K562 (cell line): ENCODE results near the gene PIK3C2G. TPM values are rescaled to one million over a fixed set of nuclear protein-coding genes. Genes with fewer than 3 reads are reported as not detected.
"Not testable (repeated sequence)": the region's sequence is repeated elsewhere in the genome, so short reads cannot be mapped to it uniquely, and the experiment has no call there.

Source experiments
- ATAC-seq: fragments of 200-7000 bp; cut with Tn5 transposase; 3 replicates; pipeline ENCODE4 v1.9.1; 2020; ENCODE audit warnings: moderate library complexity
- BruUV-seq: library from RNA; stranded (reverse); fragments of 400-500 nt; replicated peaks from 2 replicates; lab custom pipeline; 2021; lab: Mats Ljungman, UMichigan
- CTCF ChIA-PET: fragments of 300-600 bp; formaldehyde crosslinking; extraction: SDS; loops from one replicate; lab custom pipeline; 2021; ENCODE audit warnings: low intra/inter-chr PET ratio; lab: Yijun Ruan, JAX
- POLR2A ChIA-PET: fragments of 300-600, 350-650 bp; sonication (Branson Sonifier 250); formaldehyde crosslinking; extraction: SDS; loops from one replicate; lab custom pipeline; 2021; ENCODE audit warnings: antibody characterized with exemption, inconsistent platforms; lab: Yijun Ruan, JAX
- DNase-seq, 4 experiments: peaks; one replicate each; pipeline versions ENCODE4 v3.0.0 to v3.0.0-alpha.2; 2011 to 2018; ENCODE audit warnings: low spot score in 3 of 4, mixed read lengths in 3 of 4; ENCODE audit errors: extremely low read depth in 1 of 4
- FAIRE-seq: peaks from 2 replicates; lab custom pipeline; 2011; peaks lifted over from hg19 to GRCh38; lab: Jason Lieb, UNC
- H2AFZ ChIP-seq: 2 replicates; pipeline ENCODE4 v1.6.0; 2011; ENCODE audit warnings: low read depth, low read length, control low read depth, inconsistent platforms
- H3K27ac ChIP-seq: fragments of 200-600 bp; 3 replicates; pipeline ENCODE4 v1.8.0; 2011; ENCODE audit warnings: low read depth, mild to moderate bottlenecking, control low read depth, inconsistent platforms, low read length, moderate library complexity, mixed read lengths; ENCODE audit errors: extremely low read depth
- H3K27me3 ChIP-seq, 2 experiments: fragments of 300-600 bp in 1 of 2; 2 replicates in 1 of 2; 3 replicates in 1 of 2; pipeline versions ENCODE4 v1.6.0 to v1.8.0; 2011; ENCODE audit warnings: inconsistent platforms in 2 of 2, low read length in 2 of 2, mild to moderate bottlenecking in 1 of 2, mixed read lengths in 1 of 2, moderate library complexity in 1 of 2; ENCODE audit not compliant: control insufficient read depth in 2 of 2, insufficient read depth in 2 of 2
- H3K36me3 ChIP-seq: fragments of 300-600 bp; 3 replicates; pipeline ENCODE4 v1.8.0; 2011; ENCODE audit warnings: mild to moderate bottlenecking, low read length, inconsistent platforms; ENCODE audit not compliant: control insufficient read depth, insufficient read depth
- H3K4me1 ChIP-seq, 2 experiments: fragments of 200-600 bp in 1 of 2; replicated peaks in 1 of 2; 2 replicates in 1 of 2; 3 replicates in 1 of 2; pipeline versions ENCODE4 v1.5.1 to v1.8.0; 2011; ENCODE audit warnings: inconsistent platforms in 2 of 2, low read length in 2 of 2, mild to moderate bottlenecking in 1 of 2, mixed read lengths in 1 of 2, moderate library complexity in 1 of 2; ENCODE audit not compliant: control insufficient read depth in 2 of 2, insufficient read depth in 2 of 2
- H3K4me2 ChIP-seq: 2 replicates; pipeline ENCODE4 v1.6.1; 2011; ENCODE audit warnings: low read length, control low read depth, inconsistent platforms, mixed read lengths; ENCODE audit not compliant: insufficient read depth
- H3K4me3 ChIP-seq: fragments of 200-600 bp; sonication (generic), shearing (Covaris generic); 2 replicates; pipeline ENCODE4 v1.5.1; 2016; ENCODE audit warnings: control low read depth, inconsistent platforms
- H3K79me2 ChIP-seq: fragments of 200-600 bp; 3 replicates; pipeline ENCODE4 v1.8.0; 2011; ENCODE audit warnings: low read length, inconsistent platforms; ENCODE audit not compliant: control insufficient read depth, insufficient read depth
- H3K9ac ChIP-seq, 2 experiments: 2 replicates each; pipeline versions ENCODE4 v1.6.0 to v1.6.1; 2011; ENCODE audit warnings: low read depth in 2 of 2, low read length in 2 of 2, control low read depth in 1 of 2, inconsistent platforms in 1 of 2, mild to moderate bottlenecking in 1 of 2, mixed read lengths in 1 of 2; ENCODE audit not compliant: insufficient read depth in 1 of 2
- H3K9me1 ChIP-seq: one replicate; pipeline ENCODE4 v1.6.0; 2011; ENCODE audit warnings: inconsistent platforms, mild to moderate bottlenecking, low read length, moderate library complexity; ENCODE audit not compliant: control insufficient read depth, insufficient read depth
- H3K9me3 ChIP-seq: replicated peaks from 2 replicates; pipeline ENCODE4 v1.5.1; 2011; ENCODE audit warnings: low read depth, low read length, inconsistent platforms; ENCODE audit not compliant: control insufficient read depth, insufficient read depth
- H4K20me1 ChIP-seq: replicated peaks from 2 replicates; pipeline ENCODE4 v1.6.1; 2011; ENCODE audit warnings: low read length, inconsistent platforms, mixed read lengths; ENCODE audit not compliant: control insufficient read depth, insufficient read depth
- CREB5 ChIP-seq: fragments of 250-450 bp; sonication (Bioruptor Pico); IDR thresholded peaks from 2 replicates; pipeline ENCODE4 v1.5.0; 2020; ENCODE audit warnings: mild to moderate bottlenecking
- HLTF ChIP-seq: fragments of 450-650 bp; IDR thresholded peaks from 2 replicates; pipeline ENCODE4 v1.6.1; 2016
- MTA1 ChIP-seq: fragments of 450-650 bp; IDR thresholded peaks from 2 replicates; pipeline ENCODE4 v1.6.1; 2017; ENCODE audit warnings: borderline replicate concordance
- MTA3 ChIP-seq: fragments of 450-650 bp; formaldehyde crosslinking; IDR thresholded peaks from 2 replicates; pipeline ENCODE4 v1.6.1; 2017; ENCODE audit warnings: mild to moderate bottlenecking, borderline replicate concordance
- PURB ChIP-seq: sonication (generic); formaldehyde crosslinking; IDR thresholded peaks from 2 replicates; pipeline ENCODE4 v1.9.0; 2021; ENCODE audit warnings: low read depth, mild to moderate bottlenecking, missing genetic modification reagents
- RFX1 ChIP-seq: fragments of 450-650 bp; IDR thresholded peaks from 2 replicates; pipeline ENCODE4 v1.6.1; 2016; ENCODE audit warnings: mild to moderate bottlenecking, moderate library complexity
- TRIM24 ChIP-seq, 2 experiments: fragments of 450-650 bp; IDR thresholded peaks; 2 replicates each; pipeline ENCODE4 v1.6.1; 2016
- TRIM28 ChIP-seq: fragments of 450-650 bp; IDR thresholded peaks from 2 replicates; pipeline ENCODE4 v1.6.1; 2017
- ZBTB49 ChIP-seq: sonication (generic); formaldehyde crosslinking; IDR thresholded peaks from 2 replicates; pipeline ENCODE4 v1.8.0; 2022; ENCODE audit warnings: missing genetic modification reagents, mild to moderate bottlenecking, borderline replicate concordance
- ZBTB7A ChIP-seq: IDR thresholded peaks from 2 replicates; pipeline ENCODE4 v1.6.1; 2011; ENCODE audit warnings: low read depth, mild to moderate bottlenecking, low read length, moderate library complexity, borderline replicate concordance; ENCODE audit not compliant: control insufficient read depth
- WGBS: fragments of 100-300 bp; shearing (Covaris generic); methylation state at CpG from one replicate; pipeline ENCODE4 v1.1.6; 2016; ENCODE audit warnings: low coverage, mixed read lengths; ENCODE audit not compliant: insufficient coverage; ENCODE audit errors: missing lambda C conversion rate; 5-methylcytosine and 5-hydroxymethylcytosine counted together
- in situ Hi-C: fragments of 300-500 bp; cut with MboI; formaldehyde crosslinking; loops from 4 replicates; pipeline ENCODE4 v1.15.0; 2018; ENCODE audit warnings: inconsistent platforms, mixed read lengths
- intact Hi-C: fragments of 100-400 bp; cut with micrococcal nuclease; formaldehyde crosslinking; loops from 2 replicates; pipeline ENCODE4 v1.14.2; 2022
- polyA plus RNA-seq, 8 experiments: library from polyadenylated mRNA; depleted of rRNA in 4 of 8; stranded (reverse) in 5 of 8; unstranded in 3 of 8; fragments of >200 nt; fragmentation: Nextera tagmentation in 2 of 8; fragmentation: Illumina TruSeq in 1 of 8; extraction: Ambion mirVana in 2 of 8; extraction: Trizol in 1 of 8; gene quantifications; 2 replicates each; pipeline versions ENCODE4 v1.2.1 to v1.2.3, GENCODE V29; 2011 to 2014; ENCODE audit warnings: inconsistent platforms in 1 of 8, missing spikeins in 1 of 8
- total RNA-seq, 7 experiments: library from RNA; depleted of rRNA in 6 of 7; stranded (reverse); fragments of >200 nt in 6 of 7; fragmentation: Illumina TruSeq in 2 of 7; extraction: Trizol in 2 of 7; gene quantifications; 2 replicates each; pipeline versions ENCODE4 v1.2.1 to v1.2.3, GENCODE V29; 2011 to 2021; ENCODE audit warnings: low replicate concordance in 1 of 7

The PIK3C2G gene
- total and polyA plus RNA-seq, 9 of the 15 experiments (the other 6 are each of a cell fraction or from before 2014, with no cell fraction given) = not detected

GRCh38 chr12:18522806-18523205 is 261.5 kb downstream of the PIK3C2G start:
- no peak overlapping the region for H2AFZ ChIP-seq
- WGBS = 0% methylated on average over 1 of the region's 1 CpG
- in situ Hi-C loops = no loop called here
- H3K4me3 ChIP-seq = no peak overlapping the region
- H4K20me1 ChIP-seq = no peaks in the 10 kb centered on the region
- CTCF ChIA-PET = no interaction called here
- no peak for FAIRE-seq
- no peaks in the 10 kb centered on the region for H3K4me1 ChIP-seq
- H3K27ac ChIP-seq = no peak overlapping the region
- TF ChIP-seq TRIM28 = peak; percentile 48; the same call in 1 of the 2 replicates
- TF ChIP-seq RFX1 = no peak
- no peak for TF ChIP-seq PURB
- no peak for TF ChIP-seq MTA3
- TF ChIP-seq ZBTB7A = no peak
- TF ChIP-seq MTA1 = no peak
- 0 out of 2 replicates have a peak, but pooled peaks have one; percentile 29 for TF ChIP-seq HLTF
- no peak for TF ChIP-seq ZBTB49 (CRISPR knock-in tag)
- TF ChIP-seq TRIM24 (IDR thresholded peaks at IDR 0.05) = peak in 1 of 2 experiments; percentile 19; a peak in 1 of 4 replicates
- TF ChIP-seq CREB5 (CRISPR knock-in tag) = no peak
- TF ChIP-seq, all 486 proteins: peak for 3
- no peaks in the 10 kb centered on the region for H3K36me3 ChIP-seq
- H3K9me1 ChIP-seq = no peaks in the 10 kb centered on the region
- H3K9ac ChIP-seq = no peak overlapping the region
- ATAC-seq (no peak), DNase-seq (peak in 1 of 4 experiments; percentile 3)
- H3K79me2 ChIP-seq = no peaks in the 10 kb centered on the region
- intact Hi-C loops = no loop called here
- no peak overlapping the region for H3K4me2 ChIP-seq
- POLR2A ChIA-PET = no interaction called here
- no peaks in the 10 kb centered on the region for H3K9me3 ChIP-seq
- BruUV-seq = no TSS peak
- no peaks in the 10 kb centered on the region for H3K27me3 ChIP-seq

- DNase-seq, ATAC-seq, H3K9me3 ChIP-seq, in situ Hi-C loops, H3K36me3 ChIP-seq, POLR2A ChIA-PET, BruUV-seq, H3K4me3 ChIP-seq, FAIRE-seq, H4K20me1 ChIP-seq, H2AFZ ChIP-seq, intact Hi-C loops, CTCF ChIA-PET, H3K27ac ChIP-seq, H3K9ac ChIP-seq, H3K4me2 ChIP-seq, H3K27me3 ChIP-seq, H3K79me2 ChIP-seq, H3K4me1 ChIP-seq, H3K9me1 ChIP-seq: not testable (repeated sequence)
- 20% methylated on average over 3 of the region's 3 CpGs for whole genome bisulfite sequencing
Measured at GRCh38 chr12:18542497-18542896, 281.2 kb downstream of the PIK3C2G start.
